HepG2 (cell line): ENCODE results near the gene FGD5. TPM values are rescaled to one million over a fixed set of nuclear protein-coding genes. Genes with fewer than 3 reads are reported as not detected.

Source experiments
- ARNT2 ChIP-seq: sonication (generic); formaldehyde crosslinking; IDR thresholded peaks from 2 replicates; pipeline ENCODE4 v1.8.0; 2022; ENCODE audit warnings: mild to moderate bottlenecking, low read depth, missing genetic modification reagents, moderate library complexity
- EP300 ChIP-seq, 3 experiments: sonication (generic) in 1 of 3; formaldehyde crosslinking in 1 of 3; IDR thresholded peaks; 2 replicates each; pipeline versions ENCODE4 v1.5.1 to v1.6.1; 2011 to 2020; ENCODE audit warnings: low read depth in 2 of 3, low read length in 2 of 3, borderline replicate concordance in 1 of 3, improper control_type of control experiment in 1 of 3, mild to moderate bottlenecking in 1 of 3, missing genetic modification reagents in 1 of 3, moderate library complexity in 1 of 3
- GMEB2 ChIP-seq: IDR thresholded peaks from 2 replicates; pipeline ENCODE4 v1.6.1; 2016; ENCODE audit warnings: missing biosample characterization, missing genetic modification reagents, low read depth
- JDP2 ChIP-seq: sonication (generic); formaldehyde crosslinking; IDR thresholded peaks from 2 replicates; pipeline ENCODE4 v1.8.1; 2022; ENCODE audit warnings: missing genetic modification reagents, borderline replicate concordance
- KDM2A ChIP-seq: sonication (generic); formaldehyde crosslinking; IDR thresholded peaks from 2 replicates; pipeline ENCODE4 v1.4.0; 2020; ENCODE audit warnings: low read depth, missing genetic modification reagents, borderline replicate concordance
- KMT2A ChIP-seq: sonication (generic); formaldehyde crosslinking; IDR thresholded peaks from 2 replicates; pipeline ENCODE4 v1.4.0; 2020; ENCODE audit warnings: missing genetic modification reagents
- MIER2 ChIP-seq: IDR thresholded peaks from 2 replicates; pipeline ENCODE4 v1.6.1; 2016; ENCODE audit warnings: missing biosample characterization, missing genetic modification reagents
- MYC ChIP-seq: sonication (generic); formaldehyde crosslinking; IDR thresholded peaks from 2 replicates; pipeline ENCODE4 v1.9.0; 2021; ENCODE audit warnings: missing genetic modification reagents, borderline replicate concordance
- NFYB ChIP-seq: sonication (generic); formaldehyde crosslinking; IDR thresholded peaks from 2 replicates; pipeline ENCODE4 v1.4.0; 2020; ENCODE audit warnings: missing genetic modification reagents
- NR2F2 ChIP-seq: IDR thresholded peaks from 2 replicates; pipeline ENCODE4 v1.6.1; 2012; ENCODE audit warnings: low read depth, inconsistent platforms, borderline replicate concordance
- NRL ChIP-seq: sonication (generic); formaldehyde crosslinking; IDR thresholded peaks from 2 replicates; pipeline ENCODE4 v1.5.0; 2020; ENCODE audit warnings: missing genetic modification reagents, mild to moderate bottlenecking, moderate library complexity, borderline replicate concordance
- PHF8 ChIP-seq: sonication (generic); formaldehyde crosslinking; IDR thresholded peaks from 2 replicates; pipeline ENCODE4 v1.5.0; 2020; ENCODE audit warnings: missing genetic modification reagents
- PTBP1 ChIP-seq: fragments of 200-400 bp; formaldehyde crosslinking; IDR thresholded peaks from 2 replicates; pipeline ENCODE4 v1.6.1; 2018; ENCODE audit warnings: low read length, low read depth; ENCODE audit not compliant: poor library complexity, severe bottlenecking
- RAD21 ChIP-seq: fragments of 450-650 bp; formaldehyde crosslinking; IDR thresholded peaks from 2 replicates; pipeline ENCODE4 v1.5.0; 2020; ENCODE audit warnings: mild to moderate bottlenecking
- RORA ChIP-seq: sonication (generic); formaldehyde crosslinking; IDR thresholded peaks from 2 replicates; pipeline ENCODE4 v1.5.0; 2020; ENCODE audit warnings: mild to moderate bottlenecking, missing genetic modification reagents, moderate library complexity
- TBP ChIP-seq: sonication (generic); formaldehyde crosslinking; IDR thresholded peaks from 2 replicates; pipeline ENCODE4 v1.5.0; 2020; ENCODE audit warnings: missing genetic modification reagents
- TOPORS ChIP-seq: sonication (generic); formaldehyde crosslinking; IDR thresholded peaks from 2 replicates; pipeline ENCODE4 v1.8.0; 2023; ENCODE audit warnings: mild to moderate bottlenecking, missing genetic modification reagents
- TP53 ChIP-seq: sonication (generic); formaldehyde crosslinking; conservative IDR thresholded peaks from 2 replicates; pipeline ENCODE4 v1.4.0; 2020; ENCODE audit warnings: missing genetic modification reagents
- ZC3H13 ChIP-seq: sonication (generic); formaldehyde crosslinking; IDR thresholded peaks from 2 replicates; pipeline ENCODE4 v1.8.1; 2023; ENCODE audit warnings: mild to moderate bottlenecking, missing genetic modification reagents, moderate library complexity
- ZNF253 ChIP-seq: sonication (generic); formaldehyde crosslinking; IDR thresholded peaks from 2 replicates; pipeline ENCODE4 v1.8.0; 2022; ENCODE audit warnings: mild to moderate bottlenecking, missing genetic modification reagents, borderline replicate concordance
- ZNF460 ChIP-seq: sonication (generic); formaldehyde crosslinking; IDR thresholded peaks from 2 replicates; pipeline ENCODE4 v1.5.1; 2020; ENCODE audit warnings: missing genetic modification reagents, mild to moderate bottlenecking, borderline replicate concordance
- ZNF615 ChIP-seq: sonication (generic); formaldehyde crosslinking; IDR thresholded peaks from 2 replicates; pipeline ENCODE4 v1.5.0; 2020; ENCODE audit warnings: mild to moderate bottlenecking, missing genetic modification reagents, borderline replicate concordance
- ZNF691 ChIP-seq: sonication (generic); formaldehyde crosslinking; IDR thresholded peaks from 2 replicates; pipeline ENCODE4 v1.4.0; 2020; ENCODE audit warnings: missing genetic modification reagents, low read depth, mild to moderate bottlenecking, borderline replicate concordance
- ZNF713 ChIP-seq: sonication (generic); formaldehyde crosslinking; IDR thresholded peaks from 2 replicates; pipeline ENCODE4 v1.4.0; 2020; ENCODE audit warnings: mild to moderate bottlenecking, missing genetic modification reagents
- ZNF891 ChIP-seq: sonication (generic); formaldehyde crosslinking; IDR thresholded peaks from 2 replicates; pipeline ENCODE4 v1.5.0; 2020; ENCODE audit warnings: mild to moderate bottlenecking, missing genetic modification reagents
- ZSCAN25 ChIP-seq: sonication (generic); formaldehyde crosslinking; IDR thresholded peaks from 2 replicates; pipeline ENCODE4 v1.8.0; 2022; ENCODE audit warnings: mild to moderate bottlenecking, missing genetic modification reagents
- polyA plus RNA-seq, 8 experiments: library from polyadenylated mRNA; depleted of rRNA in 3 of 8; stranded (reverse) in 7 of 8; unstranded in 1 of 8; fragments of >200 nt; fragmentation: Illumina TruSeq in 4 of 8; extraction: Trizol in 4 of 8; gene quantifications; 2 replicates each; pipeline versions ENCODE4 v1.2.1 to v1.2.3, GENCODE V29; 2011 to 2016; ENCODE audit warnings: low read depth in 4 of 8, missing spikeins in 1 of 8, mixed read lengths in 1 of 8; ENCODE audit not compliant: insufficient read depth in 1 of 8
- total RNA-seq, 5 experiments: library from RNA; depleted of rRNA; stranded (reverse); fragments of >200 nt; fragmentation: Illumina TruSeq; extraction: Trizol; gene quantifications; 2 replicates each; pipeline ENCODE4 v1.2.3, GENCODE V29; 2016; ENCODE audit warnings: low read depth in 1 of 5
- TF ChIP-seq, protein P1 (sequence below): sonication (generic); formaldehyde crosslinking; IDR thresholded peaks from 2 replicates; pipeline ENCODE4; 2020; ENCODE audit warnings: missing genetic modification reagents, mild to moderate bottlenecking, borderline replicate concordance

FGD5 gene
- total and polyA plus RNA-seq, 2 of the 13 experiments (the other 11 are each of a cell fraction or from before 2014, with no cell fraction given) = 0.17 TPM; not detected in 1

DNA sequence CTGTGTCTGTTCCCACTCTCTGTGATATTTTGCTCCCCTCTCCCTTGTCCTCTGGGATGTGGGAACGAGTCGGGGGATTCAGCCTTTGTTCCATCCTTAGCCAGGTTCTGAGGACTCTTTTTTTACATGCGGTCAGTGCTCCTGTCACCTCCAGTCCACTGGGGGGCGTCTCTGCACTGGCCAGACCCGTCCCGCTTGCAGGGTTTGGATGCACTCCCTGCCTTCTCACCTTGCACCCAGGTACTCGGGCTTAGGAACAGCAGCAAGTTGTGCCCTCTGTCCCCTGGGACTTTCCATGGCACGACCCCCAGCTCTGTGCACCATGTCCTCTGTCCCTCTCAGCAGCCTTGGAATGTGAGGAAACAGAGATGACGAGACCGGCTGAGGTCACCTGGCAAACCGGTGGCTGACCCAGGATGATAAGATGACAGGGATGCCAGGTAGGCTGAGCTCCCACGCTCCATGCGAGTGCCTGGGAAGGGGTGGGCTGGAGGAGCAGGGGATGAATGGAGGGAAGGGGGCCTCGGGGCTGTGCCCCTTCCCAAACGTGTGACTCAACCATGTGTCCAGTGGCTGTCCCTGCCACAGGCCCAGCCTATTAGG lies 27.3 kb upstream of the FGD5 start (continued):
- no peak for TF ChIP-seq EP300 (IDR thresholded peaks at IDR 0.05; ENCODE audit: low read depth in 2 of 2, low read length in 2 of 2)
- TF ChIP-seq EP300 (CRISPR knock-in tag; IDR thresholded peaks at IDR 0.05; ENCODE audit: borderline replicate concordance) = no peak
- no peak for TF ChIP-seq TBP (CRISPR knock-in tag)
- no peak for TF ChIP-seq TOPORS (CRISPR knock-in tag)
- TF ChIP-seq RAD21 = peak; percentile 85
- TF ChIP-seq GMEB2 = no peak
- no peak for TF ChIP-seq MIER2
- TF ChIP-seq KDM2A (CRISPR knock-in tag) = peak; percentile 50
- TF ChIP-seq PTBP1 = no peak
- TF ChIP-seq MYC (CRISPR knock-in tag) = peak; percentile 30; the same call in 1 of the 2 replicates
- TF ChIP-seq NFYB (CRISPR knock-in tag) = no peak
- TF ChIP-seq JDP2 (CRISPR knock-in tag) = no peak
- TF ChIP-seq ZNF460 = no peak
- no peak for TF ChIP-seq ZNF713
- no peak for TF ChIP-seq RORA
- no peak for TF ChIP-seq ZC3H13 (CRISPR knock-in tag)
- 0 out of 2 replicates have a peak, but pooled peaks have one; percentile 41 for TF ChIP-seq ZNF891
- no peak for TF ChIP-seq PHF8
- TF ChIP-seq KMT2A (CRISPR knock-in tag) = no peak
- no peak for TF ChIP-seq ZNF253 (CRISPR knock-in tag)
- TF ChIP-seq ZNF615 = no peak
- TF ChIP-seq ARNT2 (CRISPR knock-in tag) = peak; percentile 36; the same call in 1 of the 2 replicates
- TF ChIP-seq, protein P1, sequence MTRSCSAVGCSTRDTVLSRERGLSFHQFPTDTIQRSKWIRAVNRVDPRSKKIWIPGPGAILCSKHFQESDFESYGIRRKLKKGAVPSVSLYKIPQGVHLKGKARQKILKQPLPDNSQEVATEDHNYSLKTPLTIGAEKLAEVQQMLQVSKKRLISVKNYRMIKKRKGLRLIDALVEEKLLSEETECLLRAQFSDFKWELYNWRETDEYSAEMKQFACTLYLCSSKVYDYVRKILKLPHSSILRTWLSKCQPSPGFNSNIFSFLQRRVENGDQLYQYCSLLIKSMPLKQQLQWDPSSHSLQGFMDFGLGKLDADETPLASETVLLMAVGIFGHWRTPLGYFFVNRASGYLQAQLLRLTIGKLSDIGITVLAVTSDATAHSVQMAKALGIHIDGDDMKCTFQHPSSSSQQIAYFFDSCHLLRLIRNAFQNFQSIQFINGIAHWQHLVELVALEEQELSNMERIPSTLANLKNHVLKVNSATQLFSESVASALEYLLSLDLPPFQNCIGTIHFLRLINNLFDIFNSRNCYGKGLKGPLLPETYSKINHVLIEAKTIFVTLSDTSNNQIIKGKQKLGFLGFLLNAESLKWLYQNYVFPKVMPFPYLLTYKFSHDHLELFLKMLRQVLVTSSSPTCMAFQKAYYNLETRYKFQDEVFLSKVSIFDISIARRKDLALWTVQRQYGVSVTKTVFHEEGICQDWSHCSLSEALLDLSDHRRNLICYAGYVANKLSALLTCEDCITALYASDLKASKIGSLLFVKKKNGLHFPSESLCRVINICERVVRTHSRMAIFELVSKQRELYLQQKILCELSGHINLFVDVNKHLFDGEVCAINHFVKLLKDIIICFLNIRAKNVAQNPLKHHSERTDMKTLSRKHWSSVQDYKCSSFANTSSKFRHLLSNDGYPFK = peak; percentile 34; the same call in 1 of the 2 replicates
- peak; percentile 96 for TF ChIP-seq ZNF691
- no peak for TF ChIP-seq NRL
- no peak for TF ChIP-seq ZSCAN25 (CRISPR knock-in tag)
- no peak for TF ChIP-seq TP53 (CRISPR knock-in tag)
- no peak for TF ChIP-seq NR2F2
